DND-41 (cell line): Measurements from ENCODE around the gene RPP25L.
A peak's percentile ranks its signal among the peaks of the same experiment; 100 is the strongest.

Experiments used
- ATAC-seq: fragments of 200-7000 bp; cut with Tn5 transposase; 3 replicates; pipeline ENCODE4 v1.9.1; 2021; ENCODE audit warnings: low read depth; ENCODE audit not compliant: insufficient read depth
- DNase-seq: peaks from one replicate; pipeline ENCODE4 v3.0.0-alpha.2; 2020
- H2AFZ ChIP-seq: 2 replicates; pipeline ENCODE4 v1.6.0; 2012; ENCODE audit warnings: low read depth, low read length
- H3K27ac ChIP-seq: 2 replicates; pipeline ENCODE4 v1.5.1; 2012; ENCODE audit warnings: low read length, inconsistent platforms
- H3K27me3 ChIP-seq: fragments of 200-600 bp; sonication (generic); 2 replicates; pipeline ENCODE4 v1.6.0; 2012; ENCODE audit warnings: low read length, mild to moderate bottlenecking, inconsistent platforms; ENCODE audit not compliant: insufficient read depth, poor library complexity
- H3K36me3 ChIP-seq: 2 replicates; pipeline ENCODE4 v1.5.1; 2012; ENCODE audit warnings: low read length, inconsistent platforms; ENCODE audit not compliant: insufficient read depth
- H3K4me1 ChIP-seq: 2 replicates; pipeline ENCODE4 v1.5.1; 2012; ENCODE audit warnings: mild to moderate bottlenecking, low read length; ENCODE audit not compliant: insufficient read depth
- H3K4me2 ChIP-seq: 2 replicates; pipeline ENCODE4 v1.6.0; 2012; ENCODE audit warnings: mild to moderate bottlenecking, moderate library complexity, low read length, inconsistent platforms; ENCODE audit not compliant: insufficient read depth
- H3K4me3 ChIP-seq, 2 experiments: fragments of 200-600 bp in 1 of 2; shearing (Covaris generic) in 1 of 2; 2 replicates each; pipeline ENCODE4 v1.5.1; 2012 to 2016; ENCODE audit warnings: inconsistent platforms in 2 of 2, low read length in 2 of 2, mild to moderate bottlenecking in 2 of 2, low read depth in 1 of 2, moderate library complexity in 1 of 2
- H3K79me2 ChIP-seq: 2 replicates; pipeline ENCODE4 v1.6.0; 2012; ENCODE audit warnings: low read length, inconsistent platforms; ENCODE audit not compliant: insufficient read depth
- H3K9ac ChIP-seq: 2 replicates; pipeline ENCODE4 v1.6.0; 2012; ENCODE audit warnings: low read depth, mild to moderate bottlenecking, inconsistent platforms, low read length, moderate library complexity
- H3K9me3 ChIP-seq: 2 replicates; pipeline ENCODE4 v1.5.1; 2012; ENCODE audit warnings: low read length, moderate library complexity, mild to moderate bottlenecking, inconsistent platforms; ENCODE audit not compliant: insufficient read depth, severe bottlenecking
- H4K20me1 ChIP-seq: 2 replicates; pipeline ENCODE4 v1.6.0; 2012; ENCODE audit warnings: low read length; ENCODE audit not compliant: insufficient read depth
- EZH2 ChIP-seq: IDR thresholded peaks from 3 replicates; pipeline ENCODE4 v1.6.1; 2012; ENCODE audit warnings: borderline replicate concordance, low read depth, mild to moderate bottlenecking, moderate library complexity, low read length, inconsistent platforms; ENCODE audit not compliant: severe bottlenecking
- TF ChIP-seq, protein P1 (sequence below): IDR thresholded peaks from 2 replicates; pipeline ENCODE4 v1.5.1; 2012; ENCODE audit warnings: borderline replicate concordance, low read length, moderate library complexity, mild to moderate bottlenecking; ENCODE audit not compliant: poor library complexity, severe bottlenecking; ENCODE audit errors: extremely low read depth

Gene RPP25L

DNA sequence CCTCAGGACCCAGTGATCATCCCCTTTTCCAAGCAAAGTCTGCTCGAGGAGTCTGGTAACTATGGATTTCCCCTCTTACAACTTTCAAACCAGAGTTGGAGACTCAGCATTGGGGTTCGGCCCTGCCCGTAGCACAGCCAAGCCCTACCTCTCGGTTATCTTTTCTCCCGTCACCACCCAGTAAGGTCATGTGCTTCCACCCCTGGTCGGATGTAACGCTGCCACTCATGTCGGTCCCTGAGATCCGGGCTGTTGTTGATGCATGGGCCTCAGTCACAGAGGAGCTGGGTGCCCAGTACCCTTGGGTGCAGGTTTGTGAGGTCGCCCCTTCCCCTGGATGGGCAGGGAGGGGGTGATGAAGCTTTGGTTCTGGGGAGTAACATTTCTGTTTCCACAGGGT, 35.8 kb upstream of the RPP25L start:
- DNase-seq (no peak), ATAC-seq (no peak)
- Histone ChIP-seq H3K36me3 (peaks cover 31% of the 10 kb centered on the region), H3K4me3 (peak overlapping the region; percentile 59 to 96; a peak in 3 of 4 replicates), H4K20me1 (0 out of 2 replicates have a peak, but pooled peaks cover 3% of the 10 kb centered on the region), H3K4me2 (peak overlapping the region; percentile 98), H3K4me1 (peaks cover 26% of the 10 kb centered on the region), H3K27me3 (no peaks in the 10 kb centered on the region), H3K79me2 (peaks cover 16% of the 10 kb centered on the region), H2AFZ (peak overlapping the region; percentile 94; the same call in 1 of the 2 replicates), H3K27ac (peak overlapping the region; percentile 87), H3K9ac (peak overlapping the region; percentile 77), H3K9me3 (no peaks in the 10 kb centered on the region)
- TF ChIP-seq EZH2, result no peak
- TF ChIP-seq, protein P1, sequence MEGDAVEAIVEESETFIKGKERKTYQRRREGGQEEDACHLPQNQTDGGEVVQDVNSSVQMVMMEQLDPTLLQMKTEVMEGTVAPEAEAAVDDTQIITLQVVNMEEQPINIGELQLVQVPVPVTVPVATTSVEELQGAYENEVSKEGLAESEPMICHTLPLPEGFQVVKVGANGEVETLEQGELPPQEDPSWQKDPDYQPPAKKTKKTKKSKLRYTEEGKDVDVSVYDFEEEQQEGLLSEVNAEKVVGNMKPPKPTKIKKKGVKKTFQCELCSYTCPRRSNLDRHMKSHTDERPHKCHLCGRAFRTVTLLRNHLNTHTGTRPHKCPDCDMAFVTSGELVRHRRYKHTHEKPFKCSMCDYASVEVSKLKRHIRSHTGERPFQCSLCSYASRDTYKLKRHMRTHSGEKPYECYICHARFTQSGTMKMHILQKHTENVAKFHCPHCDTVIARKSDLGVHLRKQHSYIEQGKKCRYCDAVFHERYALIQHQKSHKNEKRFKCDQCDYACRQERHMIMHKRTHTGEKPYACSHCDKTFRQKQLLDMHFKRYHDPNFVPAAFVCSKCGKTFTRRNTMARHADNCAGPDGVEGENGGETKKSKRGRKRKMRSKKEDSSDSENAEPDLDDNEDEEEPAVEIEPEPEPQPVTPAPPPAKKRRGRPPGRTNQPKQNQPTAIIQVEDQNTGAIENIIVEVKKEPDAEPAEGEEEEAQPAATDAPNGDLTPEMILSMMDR, result no peak

DNA sequence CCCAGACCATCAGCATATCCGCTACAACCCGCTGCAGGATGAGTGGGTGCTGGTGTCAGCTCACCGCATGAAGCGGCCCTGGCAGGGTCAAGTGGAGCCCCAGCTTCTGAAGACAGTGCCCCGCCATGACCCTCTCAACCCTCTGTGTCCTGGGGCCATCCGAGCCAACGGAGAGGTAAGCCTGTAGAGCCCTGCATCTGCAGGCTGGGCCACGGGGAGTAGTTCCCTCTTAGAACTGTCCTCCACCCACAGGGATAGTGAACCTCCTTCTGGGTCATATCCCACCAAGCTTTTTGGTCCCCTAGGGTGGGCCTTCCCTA, 35.1 kb upstream of the RPP25L start:
- Histone ChIP-seq H3K27me3 (no peaks in the 10 kb centered on the region), H3K27ac (peak overlapping the region; percentile 87), H3K36me3 (peaks cover 31% of the 10 kb centered on the region), H3K9ac (peak overlapping the region; percentile 77), H3K4me1 (peaks cover 26% of the 10 kb centered on the region), H3K4me3 (peak overlapping the region; percentile 59 to 96; a peak in 3 of 4 replicates), H3K9me3 (no peaks in the 10 kb centered on the region), H3K79me2 (peaks cover 16% of the 10 kb centered on the region), H2AFZ (peak overlapping the region; percentile 94), H3K4me2 (peak overlapping the region; percentile 98), H4K20me1 (0 out of 2 replicates have a peak, but pooled peaks cover 3% of the 10 kb centered on the region)
- TF ChIP-seq, protein P1, result no peak
- no peak for TF ChIP-seq EZH2
- no peak for DNase-seq
- no peak; the same call in 2 of the 3 replicates for ATAC-seq

DNA sequence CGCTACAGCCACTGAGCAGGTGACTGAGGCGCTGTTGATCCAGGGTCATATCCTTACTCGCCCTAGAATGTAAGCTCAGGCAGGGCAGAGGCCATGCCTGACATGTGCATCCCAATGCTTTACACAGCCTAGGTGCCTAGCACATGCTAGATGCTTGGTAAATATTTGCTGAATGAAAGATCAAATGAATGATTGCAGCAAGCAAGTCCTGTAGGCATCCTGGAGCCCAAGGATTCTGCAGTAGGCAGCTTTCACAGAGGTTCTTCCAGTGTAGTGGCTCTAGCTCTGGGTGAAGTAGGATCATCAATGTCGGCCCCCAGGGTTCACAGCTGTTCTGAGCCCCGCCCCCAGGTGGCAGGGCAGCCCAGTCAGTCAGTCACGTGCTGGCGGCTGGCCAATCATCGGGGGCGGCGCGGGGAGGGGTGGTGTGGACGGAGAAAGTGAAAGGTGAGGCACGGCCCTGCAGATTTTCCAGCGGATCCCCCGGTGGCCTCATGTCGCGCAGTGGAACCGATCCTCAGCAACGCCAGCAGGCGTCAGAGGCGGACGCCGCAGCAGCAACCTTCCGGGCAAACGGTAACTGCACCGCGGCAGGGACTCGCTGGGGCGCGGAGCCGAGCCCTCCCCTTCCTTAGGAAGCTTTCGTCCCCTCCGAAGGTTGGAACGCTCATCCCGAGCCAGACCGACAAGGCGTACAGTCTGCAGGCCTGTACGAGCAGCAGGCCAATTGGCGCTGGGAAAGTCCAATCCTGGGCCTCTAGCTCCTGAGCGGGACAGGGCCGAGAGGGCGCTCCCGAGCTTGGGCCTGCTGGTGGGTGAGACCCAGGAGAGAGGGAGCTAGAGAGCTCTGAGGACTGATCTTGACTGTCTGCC, 34.5 kb upstream of the RPP25L start, which contains the start of gene GALT:
GALT (plus strand) TSS at position 465 of the 873 bp plus-strand sequence; CDS start at position 495, 30 bp downstream.
- H2AFZ ChIP-seq, result peak within 1 kb of the TSS; percentile 94
- peaks cover 16% of the 10 kb centered on the region for H3K79me2 ChIP-seq
- H4K20me1 ChIP-seq, result 0 out of 2 replicates have a peak, but pooled peaks cover 3% of the 10 kb centered on the region
- no peaks in the 10 kb centered on the region for H3K9me3 ChIP-seq
- H3K9ac ChIP-seq, result peak within 1 kb of the TSS; percentile 77
- H3K27me3 ChIP-seq, result no peaks in the 10 kb centered on the region
- DNase-seq (peak; percentile 95), ATAC-seq (peak; percentile 87)
- peak within 1 kb of the TSS; percentile 59 to 96; a peak in 3 of 4 replicates for H3K4me3 ChIP-seq
- H3K36me3 ChIP-seq, result peaks cover 31% of the 10 kb centered on the region
- peak within 1 kb of the TSS; percentile 87 for H3K27ac ChIP-seq
- peaks cover 26% of the 10 kb centered on the region for H3K4me1 ChIP-seq
- TF ChIP-seq, protein P1, result peak; percentile 56
- no peak for TF ChIP-seq EZH2
- H3K4me2 ChIP-seq, result peak within 1 kb of the TSS; percentile 98
